ENCODE results near the gene PKNOX2.

Gene PKNOX2

GRCh38 chr11:125174686-125175085 lies 10.1 kb downstream of the PKNOX2 start:
- FAIRE-seq, result no peak

GRCh38 chr11:125175166-125175565 lies 10.6 kb downstream of the PKNOX2 start:
- no peak for FAIRE-seq

- FAIRE-seq, result no peak
These were observed 11.5 kb downstream of the PKNOX2 start for GRCh38 chr11:125175896-125176575.

GRCh38 chr11:125176866-125177265 lies 12.3 kb downstream of the PKNOX2 start:
- FAIRE-seq, result no peak

- FAIRE-seq, result no peak
These were observed 13.0 kb downstream of the PKNOX2 start for GRCh38 chr11:125177543-125177942.

GRCh38 chr11:125179346-125179745 lies 14.8 kb downstream of the PKNOX2 start:
- FAIRE-seq, result no peak

GRCh38 chr11:125179895-125180294 lies 15.3 kb downstream of the PKNOX2 start:
- FAIRE-seq, result no peak

- no peak for FAIRE-seq
These were observed 16.1 kb downstream of the PKNOX2 start for GRCh38 chr11:125180413-125181305.

GRCh38 chr11:125182573-125182972 lies 18.0 kb downstream of the PKNOX2 start:
- no peak for FAIRE-seq

GRCh38 chr11:125183641-125184040 lies 19.1 kb downstream of the PKNOX2 start:
- FAIRE-seq, result no peak

- no peak for FAIRE-seq
These were observed 23.5 kb downstream of the PKNOX2 start for GRCh38 chr11:125188021-125188420.

GRCh38 chr11:125190566-125190965 lies 26.0 kb downstream of the PKNOX2 start:
- no peak for FAIRE-seq

GRCh38 chr11:125192183-125192582 lies 27.6 kb downstream of the PKNOX2 start:
- FAIRE-seq, result no peak

- no peak for FAIRE-seq
These were observed 28.3 kb downstream of the PKNOX2 start for GRCh38 chr11:125192717-125193415.

- no peak for FAIRE-seq
These were observed 28.8 kb downstream of the PKNOX2 start for GRCh38 chr11:125193416-125193726.

GRCh38 chr11:125193841-125194240 lies 29.3 kb downstream of the PKNOX2 start:
- FAIRE-seq, result no peak

- no peak for FAIRE-seq
These were observed 35.4 kb downstream of the PKNOX2 start for GRCh38 chr11:125199915-125200314.

- no peak for FAIRE-seq
These were observed 35.9 kb downstream of the PKNOX2 start for GRCh38 chr11:125200441-125200840.

GRCh38 chr11:125201525-125202141 lies 37.1 kb downstream of the PKNOX2 start:
- no peak for FAIRE-seq

- FAIRE-seq, result no peak
These were observed 37.9 kb downstream of the PKNOX2 start for GRCh38 chr11:125202362-125202880.

- no peak for FAIRE-seq
These were observed 38.4 kb downstream of the PKNOX2 start for GRCh38 chr11:125202977-125203376.

GRCh38 chr11:125207866-125208425 lies 43.4 kb downstream of the PKNOX2 start:
- no peak for FAIRE-seq

- no peak for FAIRE-seq
These were observed 45.5 kb downstream of the PKNOX2 start for GRCh38 chr11:125210066-125210465.
